H1 (cell line): ENCODE results near the gene LONRF2. TPM values are rescaled to one million over a fixed set of nuclear protein-coding genes. Genes with fewer than 3 reads are reported as not detected.

Experiments used
- KDM4A ChIP-seq: IDR thresholded peaks from one replicate; pipeline ENCODE4 v1.7.1; 2012; ENCODE audit warnings: low read depth, mild to moderate bottlenecking, moderate library complexity, low read length, inconsistent platforms; ENCODE audit not compliant: severe bottlenecking
- SIX5 ChIP-seq: IDR thresholded peaks from 2 replicates; pipeline ENCODE4 v1.6.1; 2011; ENCODE audit warnings: mild to moderate bottlenecking, low read depth, low read length
- polyA plus RNA-seq, 7 experiments: library from polyadenylated mRNA; depleted of rRNA in 3 of 7; stranded (reverse) in 5 of 7; unstranded in 2 of 7; fragments of >200 nt in 5 of 7; fragments of 200-250 nt in 2 of 7; gene quantifications; 1 replicate in 5 of 7; 2 replicates in 1 of 7; 4 replicates in 1 of 7; pipeline versions ENCODE4 v1.2.1 to v1.2.3, GENCODE V29; 2011 to 2013; ENCODE audit warnings: missing spikeins in 2 of 7, mixed read lengths in 2 of 7
- total RNA-seq: library from RNA; stranded (reverse); fragmentation: NEBNext Ultra II Directional; extraction: Animal tissue kit (Norgen Biotek cat#: 25700); gene quantifications from 2 replicates; pipeline ENCODE4 v1.2.1, GENCODE V29; 2021

The LONRF2 gene
- total and polyA plus RNA-seq, 2 of the 8 experiments (the other 6 are each of a cell fraction or from before 2014, with no cell fraction given): 0.24 to 0.74 TPM

DNA sequence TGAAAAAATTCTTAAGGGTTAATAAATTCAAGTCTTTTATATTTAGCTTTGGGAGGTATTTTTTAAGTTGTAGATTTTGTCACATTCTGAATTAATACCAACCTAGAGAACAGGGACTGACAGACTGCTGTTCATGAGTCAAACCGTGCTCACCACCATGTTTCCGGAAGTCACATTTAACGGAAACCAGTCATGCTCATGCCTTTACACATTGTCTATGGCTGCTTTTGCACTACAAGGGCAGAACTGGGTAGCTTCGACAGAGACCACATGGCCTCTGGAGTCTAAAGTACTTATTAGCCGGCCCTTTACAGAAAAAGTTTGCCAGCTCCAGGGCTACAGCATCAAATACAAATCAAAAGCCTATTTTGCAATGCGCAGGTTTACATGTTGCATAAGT, 33.3 kb downstream of the LONRF2 start (continued):
- TF ChIP-seq KDM4A (no peak), SIX5 (no peak)
